ENCODE results near the gene MRPL52. TPM values are rescaled to one million over a fixed set of nuclear protein-coding genes. Genes with fewer than 3 reads are reported as not detected.

Gene MRPL52
- total RNA-seq, 2 experiments from 2014 or later, result 170 TPM

DNA sequence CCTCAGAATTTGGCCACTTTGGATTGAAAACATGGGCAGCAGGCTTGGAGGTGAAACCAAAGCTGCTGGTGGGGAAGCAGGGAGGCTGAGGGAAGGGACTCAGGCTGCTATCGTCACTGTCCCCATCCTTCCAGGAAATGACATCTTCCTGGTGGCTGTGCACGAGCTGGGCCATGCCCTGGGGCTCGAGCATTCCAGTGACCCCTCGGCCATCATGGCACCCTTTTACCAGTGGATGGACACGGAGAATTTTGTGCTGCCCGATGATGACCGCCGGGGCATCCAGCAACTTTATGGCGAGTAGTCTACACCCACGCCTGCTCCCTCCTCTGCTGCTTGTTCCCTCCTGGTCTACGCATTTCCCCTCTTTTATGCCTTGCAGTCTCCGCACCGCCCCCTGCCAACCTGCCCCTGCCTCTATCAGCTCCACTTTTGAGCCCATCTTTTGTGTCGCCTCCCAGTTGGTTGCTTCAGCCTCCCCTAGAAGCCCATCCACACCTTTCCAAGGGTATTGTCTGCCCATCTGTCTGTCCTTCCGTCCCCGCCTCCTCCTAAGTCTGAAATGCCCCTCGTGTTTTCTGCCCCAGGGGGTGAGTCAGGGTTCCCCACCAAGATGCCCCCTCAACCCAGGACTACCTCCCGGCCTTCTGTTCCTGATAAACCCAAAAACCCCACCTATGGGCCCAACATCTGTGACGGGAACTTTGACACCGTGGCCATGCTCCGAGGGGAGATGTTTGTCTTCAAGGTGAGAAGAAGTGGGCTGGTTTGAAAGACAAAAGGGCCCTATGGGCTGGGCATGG, 13.6 kb downstream of the MRPL52 start:
- H3K9me3 Mint-ChIP-seq, result no peaks in the 10 kb centered on the region
- intact Hi-C loops (cut with micrococcal nuclease), result no loop called here
- H3K27me3 Mint-ChIP-seq (ENCODE audit: low read depth), result peaks cover 6% of the 10 kb centered on the region
- H3K36me3 Mint-ChIP-seq (ENCODE audit: low read depth), result no peaks in the 10 kb centered on the region
- peaks cover 2% of the 10 kb centered on the region for H3K4me1 Mint-ChIP-seq (ENCODE audit: low read depth)
- CTCF ChIA-PET, result interaction anchor here (2.8 kb wide), 1 partner anchor 10 kb away, joined by 20 read pairs; no protein-coding TSS in a partner anchor
- no peak for DNase-seq
- no peak overlapping the region for H3K27ac Mint-ChIP-seq
- H3K4me3 Mint-ChIP-seq, result no peak overlapping the region

DNA sequence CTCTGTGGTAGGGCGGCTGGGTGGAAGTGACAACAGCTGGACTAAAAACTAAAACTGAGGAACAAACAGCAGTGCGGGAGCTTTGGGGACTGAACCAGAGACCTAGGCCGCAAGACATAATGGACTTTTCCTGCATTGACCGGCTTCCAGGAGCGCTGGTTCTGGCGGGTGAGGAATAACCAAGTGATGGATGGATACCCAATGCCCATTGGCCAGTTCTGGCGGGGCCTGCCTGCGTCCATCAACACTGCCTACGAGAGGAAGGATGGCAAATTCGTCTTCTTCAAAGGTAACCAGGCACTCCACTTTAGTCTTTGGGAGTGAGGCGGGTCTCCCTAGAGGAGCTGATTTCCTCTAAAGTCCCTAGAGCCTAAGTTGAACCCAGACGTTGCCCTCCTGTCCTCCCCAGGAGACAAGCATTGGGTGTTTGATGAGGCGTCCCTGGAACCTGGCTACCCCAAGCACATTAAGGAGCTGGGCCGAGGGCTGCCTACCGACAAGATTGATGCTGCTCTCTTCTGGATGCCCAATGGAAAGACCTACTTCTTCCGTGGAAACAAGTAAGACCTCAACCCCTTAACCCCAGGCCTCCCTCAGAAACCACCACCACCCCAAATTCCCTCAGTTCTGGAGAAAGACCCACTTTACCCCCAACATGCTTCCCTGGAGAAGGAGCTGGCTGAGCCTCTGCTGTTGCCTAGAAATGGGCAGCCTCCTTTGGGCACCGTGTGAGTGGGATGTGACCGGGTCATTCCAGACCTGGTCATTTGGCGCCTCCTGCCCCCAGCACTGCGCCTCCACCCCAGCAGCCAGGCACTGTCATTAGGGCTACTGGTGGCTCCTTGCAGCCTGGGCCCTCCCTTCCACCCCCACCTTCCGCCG, 14.8 kb downstream of the MRPL52 start:
- Mint-ChIP-seq H3K4me3 (no peak overlapping the region), H3K27ac (no peak overlapping the region), H3K36me3 (ENCODE audit: low read depth) (no peaks in the 10 kb centered on the region), H3K27me3 (ENCODE audit: low read depth) (peaks cover 6% of the 10 kb centered on the region), H3K9me3 (no peaks in the 10 kb centered on the region), H3K4me1 (ENCODE audit: low read depth) (no peaks in the 10 kb centered on the region)
- intact Hi-C loops (cut with micrococcal nuclease), result no loop called here
- DNase-seq, result no peak
- CTCF ChIA-PET, result interaction anchor here (0.6 to 2.8 kb wide), 4 partner anchors 9 to 33 kb away, joined by 3 to 20 read pairs (median 4); no protein-coding TSS in a partner anchor

GRCh38 chr14:22845103-22845394, 15.4 kb downstream of the MRPL52 start:
- no peak for DNase-seq
- Mint-ChIP-seq H3K4me1 (ENCODE audit: low read depth) (no peaks in the 10 kb centered on the region), H3K9me3 (no peaks in the 10 kb centered on the region), H3K27me3 (ENCODE audit: low read depth) (peaks cover 3% of the 10 kb centered on the region), H3K27ac (no peak overlapping the region), H3K4me3 (no peak overlapping the region), H3K36me3 (ENCODE audit: low read depth) (no peaks in the 10 kb centered on the region)
- CTCF ChIA-PET, result interaction anchor here (0.6 to 2.8 kb wide), 4 partner anchors 9 to 34 kb away, joined by 3 to 20 read pairs (median 4); no protein-coding TSS in a partner anchor
- intact Hi-C loops (cut with micrococcal nuclease), result no loop called here

DNA sequence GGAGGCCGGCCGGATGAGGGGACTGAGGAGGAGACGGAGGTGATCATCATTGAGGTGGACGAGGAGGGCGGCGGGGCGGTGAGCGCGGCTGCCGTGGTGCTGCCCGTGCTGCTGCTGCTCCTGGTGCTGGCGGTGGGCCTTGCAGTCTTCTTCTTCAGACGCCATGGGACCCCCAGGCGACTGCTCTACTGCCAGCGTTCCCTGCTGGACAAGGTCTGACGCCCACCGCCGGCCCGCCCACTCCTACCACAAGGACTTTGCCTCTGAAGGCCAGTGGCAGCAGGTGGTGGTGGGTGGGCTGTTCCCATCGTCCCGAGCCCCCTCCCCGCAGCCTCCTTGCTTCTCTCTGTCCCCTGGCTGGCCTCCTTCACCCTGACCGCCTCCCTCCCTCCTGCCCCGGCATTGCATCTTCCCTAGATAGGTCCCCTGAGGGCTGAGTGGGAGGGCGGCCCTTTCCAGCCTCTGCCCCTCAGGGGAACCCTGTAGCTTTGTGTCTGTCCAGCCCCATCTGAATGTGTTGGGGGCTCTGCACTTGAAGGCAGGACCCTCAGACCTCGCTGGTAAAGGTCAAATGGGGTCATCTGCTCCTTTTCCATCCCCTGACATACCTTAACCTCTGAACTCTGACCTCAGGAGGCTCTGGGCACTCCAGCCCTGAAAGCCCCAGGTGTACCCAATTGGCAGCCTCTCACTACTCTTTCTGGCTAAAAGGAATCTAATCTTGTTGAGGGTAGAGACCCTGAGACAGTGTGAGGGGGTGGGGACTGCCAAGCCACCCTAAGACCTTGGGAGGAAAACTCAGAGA, 16.3 kb downstream of the MRPL52 start:
- intact Hi-C loops (cut with micrococcal nuclease), result no loop called here
- H3K4me1 Mint-ChIP-seq (ENCODE audit: low read depth), result no peaks in the 10 kb centered on the region
- no peaks in the 10 kb centered on the region for H3K36me3 Mint-ChIP-seq (ENCODE audit: low read depth)
- no peak overlapping the region for H3K4me3 Mint-ChIP-seq
- CTCF ChIA-PET, result interaction anchor here (10.1 to 15.0 kb wide), 2 partner anchors 9 to 24 kb away, joined by 105 to 212 read pairs; partner anchors contain the start of gene MMP14
- H3K9me3 Mint-ChIP-seq, result no peaks in the 10 kb centered on the region
- peaks cover 3% of the 10 kb centered on the region for H3K27me3 Mint-ChIP-seq (ENCODE audit: low read depth)
- no peak overlapping the region for H3K27ac Mint-ChIP-seq
- DNase-seq, result no peak

DNA sequence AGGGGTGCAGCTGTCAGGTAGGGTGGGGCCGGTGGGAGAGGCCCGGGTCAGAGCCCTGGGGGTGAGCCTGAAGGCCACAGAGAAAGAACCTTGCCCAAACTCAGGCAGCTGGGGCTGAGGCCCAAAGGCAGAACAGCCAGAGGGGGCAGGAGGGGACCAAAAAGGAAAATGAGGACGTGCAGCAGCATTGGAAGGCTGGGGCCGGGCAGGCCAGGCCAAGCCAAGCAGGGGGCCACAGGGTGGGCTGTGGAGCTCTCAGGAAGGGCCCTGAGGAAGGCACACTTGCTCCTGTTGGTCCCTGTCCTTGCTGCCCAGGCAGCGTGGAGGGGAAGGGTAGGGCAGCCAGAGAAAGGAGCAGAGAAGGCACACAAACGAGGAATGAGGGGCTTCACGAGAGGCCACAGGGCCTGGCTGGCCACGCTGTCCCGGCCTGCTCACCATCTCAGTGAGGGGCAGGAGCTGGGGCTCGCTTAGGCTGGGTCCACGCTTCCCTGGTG, 17.2 kb downstream of the MRPL52 start:
- no peak overlapping the region for H3K4me3 Mint-ChIP-seq
- CTCF ChIA-PET, result interaction anchor here (2.2 to 15.0 kb wide), 3 partner anchors 10 to 277 kb away, joined by 10 to 212 read pairs (median 105); partner anchors contain the start of gene MMP14
- no peak for DNase-seq
- H3K27me3 Mint-ChIP-seq (ENCODE audit: low read depth), result peaks cover 3% of the 10 kb centered on the region
- H3K4me1 Mint-ChIP-seq (ENCODE audit: low read depth), result no peaks in the 10 kb centered on the region
- H3K9me3 Mint-ChIP-seq, result no peaks in the 10 kb centered on the region
- intact Hi-C loops (cut with micrococcal nuclease), result no loop called here
- no peaks in the 10 kb centered on the region for H3K36me3 Mint-ChIP-seq (ENCODE audit: low read depth)
- H3K27ac Mint-ChIP-seq, result no peak overlapping the region

- H3K36me3 Mint-ChIP-seq (ENCODE audit: low read depth), result no peaks in the 10 kb centered on the region
- H3K27me3 Mint-ChIP-seq (ENCODE audit: low read depth), result peaks cover 3% of the 10 kb centered on the region
- DNase-seq, result no peak
- H3K4me1 Mint-ChIP-seq (ENCODE audit: low read depth), result peaks cover 2% of the 10 kb centered on the region
- intact Hi-C loops (cut with micrococcal nuclease), result no loop called here
- CTCF ChIA-PET, result interaction anchor here (0.6 to 15.0 kb wide), 4 partner anchors 11 to 278 kb away, joined by 3 to 212 read pairs (median 58); partner anchors contain the start of gene MMP14
- H3K27ac Mint-ChIP-seq, result no peak overlapping the region
- no peaks in the 10 kb centered on the region for H3K9me3 Mint-ChIP-seq
- no peak overlapping the region for H3K4me3 Mint-ChIP-seq
These were observed 18.1 kb downstream of the MRPL52 start for GRCh38 chr14:22847661-22848341.

DNA sequence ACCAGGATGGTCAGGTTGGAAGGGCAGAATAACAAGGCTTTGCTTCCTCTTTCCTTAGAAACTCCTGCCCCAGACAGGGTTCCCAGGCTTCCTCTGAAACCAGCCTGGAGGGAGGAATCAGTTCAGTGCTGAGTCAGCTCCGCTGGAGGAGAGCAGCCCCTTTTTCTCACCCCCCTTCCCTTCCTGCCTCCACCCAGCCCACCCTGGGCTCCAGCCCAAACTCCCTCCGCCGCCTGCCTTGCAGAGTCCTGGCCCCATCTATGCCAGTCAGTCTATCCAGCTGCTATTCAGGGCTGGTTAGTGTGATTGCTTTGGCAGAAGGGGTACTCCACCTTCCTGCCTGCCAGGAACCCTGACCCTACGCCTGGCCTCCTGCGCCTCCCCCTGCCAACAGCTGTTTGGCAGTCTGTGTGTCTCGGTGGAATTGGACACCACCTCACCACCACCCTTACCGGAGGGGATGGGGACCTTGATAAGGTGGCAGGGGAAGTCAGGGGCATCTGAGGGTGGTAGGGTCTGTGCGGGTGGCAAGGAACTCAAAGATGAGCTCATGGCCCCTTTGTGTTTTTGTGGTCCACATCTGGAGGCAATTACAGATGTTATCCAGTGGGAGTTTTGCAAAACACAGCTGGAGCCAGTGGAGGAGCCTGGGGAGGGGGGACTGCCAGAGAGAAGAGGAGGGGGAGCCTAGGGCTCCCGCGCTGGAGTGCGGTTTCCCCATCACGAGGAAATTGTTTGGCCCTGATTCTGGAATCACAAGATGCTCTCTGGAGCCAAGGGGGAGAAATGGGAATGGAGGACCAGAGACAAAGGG, 18.9 kb downstream of the MRPL52 start:
- Mint-ChIP-seq H3K27me3 (ENCODE audit: low read depth) (peaks cover 3% of the 10 kb centered on the region), H3K9me3 (no peaks in the 10 kb centered on the region), H3K4me3 (no peak overlapping the region), H3K4me1 (ENCODE audit: low read depth) (peaks cover 8% of the 10 kb centered on the region), H3K36me3 (ENCODE audit: low read depth) (no peaks in the 10 kb centered on the region), H3K27ac (no peak overlapping the region)
- DNase-seq, result no peak
- CTCF ChIA-PET, result interaction anchor here (1.5 to 15.0 kb wide), 4 partner anchors 12 to 292 kb away, joined by 3 to 212 read pairs (median 58); partner anchors contain the start of gene MMP14
- intact Hi-C loops (cut with micrococcal nuclease), result no loop called here

DNA sequence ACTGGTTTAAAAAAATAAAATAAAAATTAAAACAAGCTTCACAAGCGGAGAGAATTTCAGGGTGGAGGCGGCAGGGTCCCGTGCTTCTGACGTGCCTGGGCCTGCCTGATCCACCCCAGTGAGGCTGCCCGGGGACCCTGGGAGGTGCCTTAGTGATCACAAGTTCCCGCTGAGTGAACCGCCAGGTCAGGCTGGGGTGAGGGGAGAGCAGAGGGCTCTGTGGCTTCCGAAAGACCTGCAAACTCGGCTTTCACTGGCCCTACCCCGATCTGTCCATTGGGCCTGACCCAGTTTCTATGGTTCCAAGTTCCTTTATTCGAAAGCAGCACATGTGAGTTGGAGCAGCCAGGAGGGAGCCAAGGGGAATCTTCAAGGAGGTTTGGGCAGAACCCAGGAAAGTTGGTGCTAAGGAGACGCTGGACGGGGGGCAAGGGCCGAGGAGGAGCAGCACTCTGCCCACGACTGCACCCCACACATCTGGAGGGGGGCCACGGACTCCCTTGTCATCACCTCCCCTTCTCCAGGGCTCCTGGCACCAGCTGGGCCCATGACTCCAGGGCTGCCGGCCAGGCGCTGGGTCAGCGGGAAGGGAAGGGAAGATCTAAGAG, 19.6 kb downstream of the MRPL52 start:
- no peaks in the 10 kb centered on the region for H3K36me3 Mint-ChIP-seq (ENCODE audit: low read depth)
- no peak overlapping the region for H3K27ac Mint-ChIP-seq
- DNase-seq, result no peak
- peaks cover 3% of the 10 kb centered on the region for H3K27me3 Mint-ChIP-seq (ENCODE audit: low read depth)
- H3K9me3 Mint-ChIP-seq, result no peaks in the 10 kb centered on the region
- CTCF ChIA-PET, result interaction anchor here (1.0 to 15.0 kb wide), 7 partner anchors 13 to 293 kb away, joined by 3 to 212 read pairs (median 3); partner anchors contain the start of gene MMP14
- intact Hi-C loops (cut with micrococcal nuclease), result no loop called here
- H3K4me1 Mint-ChIP-seq (ENCODE audit: low read depth), result peaks cover 10% of the 10 kb centered on the region
- H3K4me3 Mint-ChIP-seq, result no peak overlapping the region

DNA sequence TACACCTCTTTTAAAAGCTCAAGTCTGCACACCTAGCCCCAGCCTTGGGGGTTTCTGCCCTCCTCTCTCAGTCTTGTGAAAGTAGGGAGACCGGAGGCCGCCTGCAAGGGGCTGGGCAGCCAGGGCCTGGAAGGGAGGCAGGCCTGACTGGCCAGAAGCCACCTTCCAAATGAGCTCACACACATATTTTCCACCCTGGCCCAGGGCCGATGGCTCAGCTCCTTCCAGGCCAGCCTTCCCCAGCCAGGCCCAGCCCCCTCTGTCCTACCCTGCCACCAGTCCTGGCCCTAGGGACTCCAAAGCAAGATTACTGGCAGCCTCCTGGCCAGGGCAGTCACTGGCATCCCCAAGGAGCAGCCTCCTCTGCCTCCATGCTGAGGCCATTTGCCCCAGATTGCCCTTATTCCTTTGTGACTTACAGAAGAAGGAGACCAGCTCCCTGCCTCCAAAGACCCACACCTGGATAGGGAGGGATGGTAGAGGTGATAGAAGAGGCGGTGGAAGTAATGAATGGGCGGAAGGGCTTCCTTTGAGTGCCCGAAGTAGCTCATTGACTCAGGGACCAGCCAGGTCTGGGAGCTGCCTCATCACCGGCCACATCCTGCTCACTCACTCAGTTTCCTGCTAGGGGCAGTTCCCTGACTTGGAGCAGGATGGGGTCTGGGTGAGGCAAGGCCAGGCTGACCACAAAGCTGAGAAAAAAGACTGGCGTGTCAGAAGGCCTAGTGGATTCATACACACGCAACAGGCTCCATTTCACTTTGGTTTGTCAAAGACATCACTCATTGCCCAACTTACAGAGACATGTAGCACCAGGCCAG, 21.5 kb downstream of the MRPL52 start:
- no peak overlapping the region for H3K4me3 Mint-ChIP-seq
- no peak overlapping the region for H3K27ac Mint-ChIP-seq
- intact Hi-C loops (cut with micrococcal nuclease), result loop anchor here (10.0 kb wide), 5 partner anchors 626 to 986 kb away; no protein-coding TSS in a partner anchor

More for the DNA sequence above, 21.5 kb downstream of the MRPL52 start:
- peaks cover 16% of the 10 kb centered on the region for H3K4me1 Mint-ChIP-seq (ENCODE audit: low read depth)
- H3K27me3 Mint-ChIP-seq (ENCODE audit: low read depth), result no peaks in the 10 kb centered on the region
- H3K9me3 Mint-ChIP-seq, result no peaks in the 10 kb centered on the region
- no peaks in the 10 kb centered on the region for H3K36me3 Mint-ChIP-seq (ENCODE audit: low read depth)
- CTCF ChIA-PET, result interaction anchor here (0.5 to 15.0 kb wide), 15 partner anchors 9 to 933 kb away, joined by 3 to 212 read pairs (median 6); partner anchors contain the start of genes MMP14 and MRPL52
- DNase-seq, result peak; percentile 27
